HCT116 (cell line): ENCODE data around the gene LEPR. TPM values are rescaled to one million over a fixed set of nuclear protein-coding genes. Genes with fewer than 3 reads are reported as not detected.

Experiments used
- ATAC-seq: fragments of 200-7000 bp; cut with Tn5 transposase; 2 replicates; pipeline ENCODE4 v1.9.1; 2020; ENCODE audit warnings: mild to moderate bottlenecking, moderate library complexity
- BruUV-seq: library from RNA; stranded (reverse); fragments of 400-500 nt; replicated peaks from 2 replicates; lab custom pipeline; 2021; lab: Mats Ljungman, UMichigan
- CTCF ChIA-PET: fragments of 300-600 bp; sonication (Branson Sonifier 250); formaldehyde crosslinking; loops from one replicate; lab custom pipeline; 2021; ENCODE audit warnings: antibody characterized with exemption; lab: Charles Lee
- POLR2A ChIA-PET: fragments of 300-600, 350-600 bp; sonication (Branson Sonifier 250); formaldehyde crosslinking; loops from one replicate; lab custom pipeline; 2021; ENCODE audit warnings: antibody characterized with exemption; lab: Charles Lee
- RAD21 ChIA-PET, 2 experiments: fragments of 300-600 bp; sonication (Branson Sonifier 250); formaldehyde crosslinking; loops; one replicate each; lab custom pipeline; 2023; ENCODE audit warnings: low total read pairs in 2 of 2; ENCODE audit not compliant: uncharacterized antibody in 2 of 2, unreplicated experiment in 2 of 2, low non-redundant PET in 1 of 2; lab: Charles Lee
- DNase-seq: peaks from one replicate; pipeline ENCODE4 v3.0.0-alpha.2; 2010; ENCODE audit warnings: low read depth, low spot score
- H2AFZ ChIP-seq: fragments of 200-600 bp; shearing (Covaris generic), sonication (generic); 2 replicates; pipeline ENCODE4 v1.6.1; 2017; ENCODE audit warnings: low read depth, mixed run types, mixed read lengths, antibody characterized with exemption, low read length; ENCODE audit not compliant: poor library complexity, severe bottlenecking
- H3K27ac ChIP-seq: 2 replicates; pipeline ENCODE4 v1.5.1; 2012; ENCODE audit warnings: low read depth, low read length
- H3K27me3 ChIP-seq: fragments of 200-600 bp; sonication (generic); 2 replicates; pipeline ENCODE4 v1.6.1; 2016; ENCODE audit warnings: mixed run types, low read length, mixed read lengths; ENCODE audit not compliant: insufficient read depth
- H3K36me3 ChIP-seq, 2 experiments: fragments of 200-500 bp in 1 of 2; fragments of 200-600 bp in 1 of 2; sonication (Bioruptor generic) in 1 of 2; sonication (generic) in 1 of 2; 2 replicates each; pipeline versions ENCODE4 v1.5.1 to v1.6.1; 2014 to 2016; ENCODE audit warnings: low read length in 2 of 2, inconsistent platforms in 1 of 2, mixed read lengths in 1 of 2, mixed run types in 1 of 2; ENCODE audit not compliant: insufficient read depth in 2 of 2, control insufficient read depth in 1 of 2
- H3K4me1 ChIP-seq, 2 experiments: fragments of 200-600 bp in 1 of 2; sonication (generic) in 1 of 2; 2 replicates each; pipeline versions ENCODE4 v1.5.1 to v1.6.1; 2012 to 2017; ENCODE audit warnings: low read length in 2 of 2, inconsistent platforms in 1 of 2, mild to moderate bottlenecking in 1 of 2, mixed read lengths in 1 of 2, mixed run types in 1 of 2, moderate library complexity in 1 of 2; ENCODE audit not compliant: insufficient read depth in 2 of 2, control insufficient read depth in 1 of 2
- H3K4me2 ChIP-seq: fragments of 200-600 bp; sonication (generic); 2 replicates; pipeline ENCODE4 v1.6.1; 2017; ENCODE audit warnings: mixed run types, low read length, mixed read lengths
- H3K4me3 ChIP-seq, 2 experiments: fragments of 200-600 bp in 1 of 2; sonication (generic) in 1 of 2; replicated peaks in 1 of 2; 2 replicates each; pipeline ENCODE4 v1.5.1; 2011 to 2016; ENCODE audit warnings: low read length in 2 of 2, control low read depth in 1 of 2, low read depth in 1 of 2, mild to moderate bottlenecking in 1 of 2, mixed read lengths in 1 of 2, mixed run types in 1 of 2
- H3K79me2 ChIP-seq: fragments of 200-600 bp; sonication (generic); 2 replicates; pipeline ENCODE4 v1.6.1; 2017; ENCODE audit warnings: mild to moderate bottlenecking, mixed run types, low read length, moderate library complexity, mixed read lengths; ENCODE audit not compliant: insufficient read depth
- H3K9ac ChIP-seq: fragments of 200-600 bp; sonication (generic); 2 replicates; pipeline ENCODE4 v1.6.1; 2016; ENCODE audit warnings: low read length, mixed read lengths
- H3K9me2 ChIP-seq: fragments of 200-600 bp; sonication (generic), shearing (Covaris generic); 2 replicates; pipeline ENCODE4 v1.6.1; 2017; ENCODE audit warnings: mixed run types, mild to moderate bottlenecking, moderate library complexity; ENCODE audit not compliant: insufficient read depth
- H3K9me3 ChIP-seq, 2 experiments: fragments of 200-500 bp in 1 of 2; fragments of 200-600 bp in 1 of 2; sonication (Bioruptor generic) in 1 of 2; sonication (generic) in 1 of 2; 2 replicates each; pipeline ENCODE4 v1.6.1; 2014 to 2017; ENCODE audit warnings: low read length in 2 of 2, mixed read lengths in 2 of 2, inconsistent platforms in 1 of 2, low read depth in 1 of 2, mild to moderate bottlenecking in 1 of 2, mixed run types in 1 of 2, moderate library complexity in 1 of 2; ENCODE audit not compliant: control insufficient read depth in 1 of 2, insufficient read depth in 1 of 2
- H4K20me1 ChIP-seq: fragments of 200-600 bp; sonication (generic), shearing (Covaris generic); 2 replicates; pipeline ENCODE4 v1.6.1; 2017; ENCODE audit warnings: mixed run types, mild to moderate bottlenecking, moderate library complexity; ENCODE audit not compliant: insufficient read depth
- ATF3 ChIP-seq: IDR thresholded peaks from 2 replicates; pipeline ENCODE4 v1.6.1; 2012
- CBX3 ChIP-seq: IDR thresholded peaks from 2 replicates; pipeline ENCODE4 v1.6.1; 2012; ENCODE audit warnings: low read depth
- CEBPB ChIP-seq: IDR thresholded peaks from 2 replicates; pipeline ENCODE4 v1.6.1; 2012; ENCODE audit warnings: low read depth
- EGR1 ChIP-seq: IDR thresholded peaks from 2 replicates; pipeline ENCODE4 v1.6.1; 2012; ENCODE audit warnings: low read depth
- ELF1 ChIP-seq: IDR thresholded peaks from 2 replicates; pipeline ENCODE4 v1.6.1; 2012; ENCODE audit warnings: low read depth, borderline replicate concordance
- EZH2 ChIP-seq: fragments of 200-600 bp; sonication (generic); IDR thresholded peaks from 2 replicates; pipeline ENCODE4 v1.6.1; 2017; ENCODE audit warnings: antibody characterized with exemption, mixed run types
- EZH2phosphoT487 ChIP-seq: fragments of 200-600 bp; IDR thresholded peaks from 2 replicates; pipeline ENCODE4 v1.6.1; 2018; ENCODE audit warnings: antibody characterized with exemption, borderline replicate concordance
- FOSL1 ChIP-seq: IDR thresholded peaks from 2 replicates; pipeline ENCODE4 v1.6.1; 2012; ENCODE audit warnings: low read depth
- JUND ChIP-seq: IDR thresholded peaks from 2 replicates; pipeline ENCODE4 v1.6.1; 2012
- MAX ChIP-seq: IDR thresholded peaks from 2 replicates; pipeline ENCODE4 v1.6.1; 2012
- POLR2A ChIP-seq: IDR thresholded peaks from 2 replicates; pipeline ENCODE4 v1.7.0; 2011; ENCODE audit warnings: borderline replicate concordance; ENCODE audit not compliant: insufficient read depth, insufficient read length; ENCODE audit errors: extremely low read depth
- POLR2AphosphoS5 ChIP-seq: IDR thresholded peaks from 2 replicates; pipeline ENCODE4 v1.6.1; 2011; ENCODE audit warnings: mild to moderate bottlenecking, low read depth, low read length, moderate library complexity
- RAD21 ChIP-seq: IDR thresholded peaks from 2 replicates; pipeline ENCODE4 v1.6.1; 2012; ENCODE audit warnings: low read depth, mild to moderate bottlenecking
- REST ChIP-seq: IDR thresholded peaks from 2 replicates; pipeline ENCODE4 v1.6.1; 2012; ENCODE audit warnings: low read depth
- SIN3A ChIP-seq: IDR thresholded peaks from 2 replicates; pipeline ENCODE4 v1.6.1; 2012; ENCODE audit warnings: low read depth
- SP1 ChIP-seq: IDR thresholded peaks from 2 replicates; pipeline ENCODE4 v1.6.1; 2012; ENCODE audit warnings: low read depth
- SRF ChIP-seq: IDR thresholded peaks from 2 replicates; pipeline ENCODE4 v1.6.1; 2012; ENCODE audit warnings: low read depth
- TCF7L2 ChIP-seq: IDR thresholded peaks from 2 replicates; pipeline ENCODE4 v1.7.0; 2011; ENCODE audit warnings: borderline replicate concordance, inconsistent platforms; ENCODE audit not compliant: insufficient read depth, insufficient read length; ENCODE audit errors: extremely low read depth
- YY1 ChIP-seq: IDR thresholded peaks from 2 replicates; pipeline ENCODE4 v1.6.1; 2011; ENCODE audit warnings: low read length, low read depth, moderate library complexity, mild to moderate bottlenecking; ENCODE audit not compliant: insufficient replicate concordance; ENCODE audit errors: extremely low read depth
- ZNF274 ChIP-seq: fragments of 200-500 bp; sonication (Bioruptor generic); IDR thresholded peaks from 2 replicates; pipeline ENCODE4 v1.6.1; 2014; ENCODE audit warnings: mild to moderate bottlenecking, low read depth, low read length, inconsistent platforms
- intact Hi-C: fragments of 100-400 bp; cut with micrococcal nuclease; formaldehyde crosslinking; loops from 2 replicates; pipeline ENCODE4 v1.10.0; 2022
- total RNA-seq: library from RNA; stranded (reverse); gene quantifications from one replicate; pipeline ENCODE4 v1.2.1, GENCODE V29; 2021; ENCODE audit not compliant: unreplicated experiment

LEPR gene
- total RNA-seq, 1 experiment from 2014 or later = 6.0 TPM

- no peak overlapping the region for H3K9ac ChIP-seq
- H3K4me3 ChIP-seq = no peak overlapping the region
- POLR2A ChIA-PET = no interaction called here
- no peaks in the 10 kb centered on the region; a peak in 1 of 4 replicates for H3K4me1 ChIP-seq
- H3K9me3 ChIP-seq = no peaks in the 10 kb centered on the region
- ATAC-seq = no peak
- no peak for TF ChIP-seq TCF7L2
- TF ChIP-seq EGR1 = no peak
- no peak for TF ChIP-seq ATF3
- TF ChIP-seq CBX3 = no peak
- no peak for TF ChIP-seq YY1
- TF ChIP-seq POLR2AphosphoS5 = no peak
- no peak for TF ChIP-seq EZH2phosphoT487
- no peak for TF ChIP-seq REST
- TF ChIP-seq ZNF274 = no peak
- TF ChIP-seq POLR2A = no peak
- no peak for TF ChIP-seq CEBPB
- no peak for TF ChIP-seq RAD21
- TF ChIP-seq FOSL1 = no peak
- no peak for TF ChIP-seq SP1
- TF ChIP-seq MAX = no peak
- TF ChIP-seq SRF = no peak
- TF ChIP-seq JUND = no peak
- TF ChIP-seq SIN3A = no peak
- no peak for TF ChIP-seq EZH2
- TF ChIP-seq ELF1 = no peak
- TF ChIP-seq, all 23 proteins: peak for 0
- no peaks in the 10 kb centered on the region for H3K27me3 ChIP-seq
- CTCF ChIA-PET = no interaction called here
- no peaks in the 10 kb centered on the region for H4K20me1 ChIP-seq
- H2AFZ ChIP-seq = no peak overlapping the region
- H3K27ac ChIP-seq = no peak overlapping the region
- RAD21 ChIA-PET = no interaction called here
- no peak for DNase-seq
- intact Hi-C loops = no loop called here
- BruUV-seq = no TSS peak
- H3K4me2 ChIP-seq = no peak overlapping the region
- H3K9me2 ChIP-seq = no peaks in the 10 kb centered on the region
- H3K79me2 ChIP-seq = no peaks in the 10 kb centered on the region
- no peaks in the 10 kb centered on the region for H3K36me3 ChIP-seq
Observed at GRCh38 chr1:65393928-65394327, 26.5 kb upstream of the LEPR start.
